Fibroblast of lung (primary cell): ENCODE results near the gene ECT2. TPM values are rescaled to one million over a fixed set of nuclear protein-coding genes. Genes with fewer than 3 reads are reported as not detected.

Experiments
- DNase-seq, 2 donors: peaks; one replicate each; pipeline versions ENCODE4 v3.0.0 to v3.0.0-alpha.2; 2010; ENCODE audit warnings: low read depth in 2 of 2
- H2AFZ ChIP-seq: 2 replicates; pipeline ENCODE4 v1.5.1; 2012; ENCODE audit warnings: low read length, control low read depth, inconsistent platforms
- H3K27ac ChIP-seq: 2 replicates; pipeline ENCODE4 v1.5.1; 2011; ENCODE audit warnings: low read length, control low read depth; ENCODE audit not compliant: insufficient read depth
- H3K27me3 ChIP-seq: 2 replicates; pipeline ENCODE4 v1.5.1; 2011; ENCODE audit warnings: mild to moderate bottlenecking, low read length; ENCODE audit not compliant: control insufficient read depth, insufficient read depth
- H3K36me3 ChIP-seq: 2 replicates; pipeline ENCODE4 v1.5.1; 2011; ENCODE audit warnings: low read length; ENCODE audit not compliant: control insufficient read depth, insufficient read depth
- H3K4me1 ChIP-seq: 2 replicates; pipeline ENCODE4 v1.5.1; 2011; ENCODE audit warnings: low read length; ENCODE audit not compliant: control insufficient read depth, insufficient read depth; ENCODE audit errors: extremely low read depth
- H3K4me2 ChIP-seq: 2 replicates; pipeline ENCODE4 v1.5.1; 2011; ENCODE audit warnings: low read length, control low read depth; ENCODE audit not compliant: insufficient read depth; ENCODE audit errors: extremely low read depth
- H3K4me3 ChIP-seq, 4 experiments: fragments of 200-600 bp in 1 of 4; sonication (generic) in 1 of 4; replicated peaks in 1 of 4; 2 replicates each; pipeline ENCODE4 v1.5.1; 2011 to 2016; ENCODE audit warnings: low read length in 4 of 4, low read depth in 3 of 4, mild to moderate bottlenecking in 3 of 4, control low read depth in 2 of 4, inconsistent platforms in 1 of 4, mixed read lengths in 1 of 4; ENCODE audit not compliant: insufficient read depth in 1 of 4; ENCODE audit errors: control extremely low read depth in 1 of 4
- H3K79me2 ChIP-seq: 2 replicates; pipeline ENCODE4 v1.5.1; 2012; ENCODE audit warnings: mild to moderate bottlenecking, low read length, inconsistent platforms; ENCODE audit not compliant: control insufficient read depth, insufficient read depth
- H3K9ac ChIP-seq: 2 replicates; pipeline ENCODE4 v1.5.1; 2011; ENCODE audit warnings: mild to moderate bottlenecking, low read length, control low read depth; ENCODE audit not compliant: insufficient read depth
- H3K9me3 ChIP-seq: 2 replicates; pipeline ENCODE4 v1.5.1; 2012; ENCODE audit warnings: low read depth, low read length; ENCODE audit not compliant: control insufficient read depth, insufficient read depth
- H4K20me1 ChIP-seq: 2 replicates; pipeline ENCODE4 v1.5.1; 2011; ENCODE audit warnings: low read length; ENCODE audit not compliant: control insufficient read depth, insufficient read depth; ENCODE audit errors: extremely low read depth
- EZH2 ChIP-seq: IDR thresholded peaks from 2 replicates; pipeline ENCODE4 v1.5.1; 2012; ENCODE audit warnings: low read length, control low read depth, mild to moderate bottlenecking; ENCODE audit errors: missing control alignments
- polyA plus RNA-seq, 2 donors: library from polyadenylated mRNA; depleted of rRNA in 1 of 2; stranded (reverse) in 1 of 2; unstranded in 1 of 2; fragments of >200 nt; gene quantifications; 2 replicates each; pipeline ENCODE4 v1.2.1, GENCODE V29; 2011 to 2012; ENCODE audit warnings: missing spikeins in 1 of 2
- total RNA-seq: library from RNA; depleted of rRNA; stranded (reverse); fragments of >200 nt; gene quantifications from 2 replicates; pipeline ENCODE4 v1.2.1, GENCODE V29; 2014
- TF ChIP-seq, protein P1 (sequence below), 2 donors: IDR thresholded peaks in 1 of 2; conservative IDR thresholded peaks in 1 of 2; 1 replicate in 1 of 2; 2 replicates in 1 of 2; pipeline ENCODE4 v1.5.1; 2011 to 2012; ENCODE audit warnings: low read length in 2 of 2, control low read depth in 1 of 2, inconsistent platforms in 1 of 2, low read depth in 1 of 2, mild to moderate bottlenecking in 1 of 2

ECT2 gene
- total and polyA plus RNA-seq, 2 donors (not counting 1 experiment from before 2014, with no cell fraction given): 20.5 to 34.5 TPM

DNA sequence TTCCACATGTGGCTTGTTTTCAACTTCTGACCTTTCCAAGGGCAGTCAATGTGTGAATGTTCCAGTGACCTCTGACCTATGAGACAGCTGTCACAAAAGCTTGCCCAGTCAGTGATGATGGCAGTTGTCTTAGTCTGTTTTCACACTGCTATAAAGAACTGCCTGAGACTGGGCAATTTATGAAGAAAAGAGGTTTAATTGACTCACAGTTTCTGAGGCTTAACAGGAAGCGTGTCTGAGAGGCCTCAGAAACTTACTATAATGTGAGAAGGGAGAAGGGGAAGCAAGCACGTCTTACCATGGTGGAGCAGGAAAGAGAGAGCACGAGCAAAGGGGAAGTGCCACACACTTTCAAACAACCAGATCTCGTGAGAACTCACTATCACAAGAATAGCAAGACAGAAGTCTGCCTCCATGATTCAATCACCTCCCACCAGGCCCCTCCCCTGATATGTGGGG lies 95.6 kb downstream of the ECT2 start:
- no peaks in the 10 kb centered on the region for H3K9me3 ChIP-seq
- no peak overlapping the region for H2AFZ ChIP-seq
- no peaks in the 10 kb centered on the region for H3K4me1 ChIP-seq
- peak in 1 of 2 donors; percentile 5 for DNase-seq
- peaks cover 3% of the 10 kb centered on the region for H3K27me3 ChIP-seq
- no peak overlapping the region for H3K27ac ChIP-seq
- TF ChIP-seq, protein P1, sequence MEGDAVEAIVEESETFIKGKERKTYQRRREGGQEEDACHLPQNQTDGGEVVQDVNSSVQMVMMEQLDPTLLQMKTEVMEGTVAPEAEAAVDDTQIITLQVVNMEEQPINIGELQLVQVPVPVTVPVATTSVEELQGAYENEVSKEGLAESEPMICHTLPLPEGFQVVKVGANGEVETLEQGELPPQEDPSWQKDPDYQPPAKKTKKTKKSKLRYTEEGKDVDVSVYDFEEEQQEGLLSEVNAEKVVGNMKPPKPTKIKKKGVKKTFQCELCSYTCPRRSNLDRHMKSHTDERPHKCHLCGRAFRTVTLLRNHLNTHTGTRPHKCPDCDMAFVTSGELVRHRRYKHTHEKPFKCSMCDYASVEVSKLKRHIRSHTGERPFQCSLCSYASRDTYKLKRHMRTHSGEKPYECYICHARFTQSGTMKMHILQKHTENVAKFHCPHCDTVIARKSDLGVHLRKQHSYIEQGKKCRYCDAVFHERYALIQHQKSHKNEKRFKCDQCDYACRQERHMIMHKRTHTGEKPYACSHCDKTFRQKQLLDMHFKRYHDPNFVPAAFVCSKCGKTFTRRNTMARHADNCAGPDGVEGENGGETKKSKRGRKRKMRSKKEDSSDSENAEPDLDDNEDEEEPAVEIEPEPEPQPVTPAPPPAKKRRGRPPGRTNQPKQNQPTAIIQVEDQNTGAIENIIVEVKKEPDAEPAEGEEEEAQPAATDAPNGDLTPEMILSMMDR (conservative IDR thresholded peaks at IDR 0.05 in 1 of 2, IDR thresholded peaks at IDR 0.05 in 1 of 2; ENCODE audit: low read depth in 1 of 2, low read length in 2 of 2): no peak
- TF ChIP-seq EZH2: no peak
- H4K20me1 ChIP-seq: no peaks in the 10 kb centered on the region
- H3K4me3 ChIP-seq: no peak overlapping the region
- H3K36me3 ChIP-seq: no peaks in the 10 kb centered on the region
- H3K4me2 ChIP-seq: no peak overlapping the region
- H3K79me2 ChIP-seq: no peaks in the 10 kb centered on the region
- no peak overlapping the region for H3K9ac ChIP-seq

DNA sequence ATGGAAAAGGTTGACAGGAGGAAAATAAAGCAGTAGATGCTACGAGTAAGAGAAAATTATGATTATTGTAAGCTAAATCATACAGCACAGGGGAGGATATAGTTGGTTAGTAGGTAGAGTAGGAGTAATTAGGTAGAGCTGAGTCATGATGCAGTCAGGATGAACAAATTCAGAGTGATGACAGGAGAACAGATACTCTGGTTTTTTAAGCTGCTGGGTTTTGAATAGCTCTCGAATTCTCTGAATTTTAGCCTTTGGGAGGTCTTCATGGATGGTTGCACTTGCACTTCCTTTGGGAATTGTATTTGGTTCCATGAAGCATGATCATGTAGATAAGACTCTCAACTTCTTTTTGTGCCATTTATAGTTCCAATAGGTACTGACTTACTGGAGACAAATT lies 96.2 kb downstream of the ECT2 start:
- no peak overlapping the region for H3K27ac ChIP-seq
- no peaks in the 10 kb centered on the region for H3K4me1 ChIP-seq
- H3K9ac ChIP-seq: no peak overlapping the region
- H3K79me2 ChIP-seq: no peaks in the 10 kb centered on the region
- no peaks in the 10 kb centered on the region for H3K9me3 ChIP-seq
- H4K20me1 ChIP-seq: no peaks in the 10 kb centered on the region
- no peak overlapping the region for H2AFZ ChIP-seq
- no peak overlapping the region for H3K4me2 ChIP-seq
- peaks cover 3% of the 10 kb centered on the region for H3K27me3 ChIP-seq
- no peak for TF ChIP-seq EZH2
- TF ChIP-seq, protein P1 (conservative IDR thresholded peaks at IDR 0.05 in 1 of 2, IDR thresholded peaks at IDR 0.05 in 1 of 2; ENCODE audit: low read depth in 1 of 2, low read length in 2 of 2): no peak
- H3K4me3 ChIP-seq: no peak overlapping the region
- DNase-seq: peak in 1 of 2 donors; percentile 87
- no peaks in the 10 kb centered on the region for H3K36me3 ChIP-seq

DNA sequence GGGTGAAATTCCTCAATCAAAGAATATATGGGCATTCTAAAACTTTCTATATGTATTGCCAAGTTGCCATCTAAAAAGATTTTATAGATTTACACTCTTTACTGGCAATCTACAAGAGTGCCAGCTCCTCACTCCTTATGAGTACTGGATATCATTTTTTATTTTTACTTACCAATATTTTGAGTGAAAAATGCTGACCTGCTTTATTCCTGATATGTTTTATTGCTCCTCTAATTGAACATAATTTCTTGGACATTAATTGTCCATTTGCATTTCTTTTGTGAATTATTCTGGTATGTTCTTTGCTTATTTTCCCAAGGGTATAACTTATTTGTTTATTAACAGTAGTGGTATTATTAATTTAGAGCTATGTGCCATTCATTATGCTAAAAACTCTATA lies 96.8 kb downstream of the ECT2 start:
- H3K4me2 ChIP-seq: no peak overlapping the region

More for the DNA sequence above, 96.8 kb downstream of the ECT2 start:
- Histone ChIP-seq H3K9me3 (no peaks in the 10 kb centered on the region), H3K4me3 (no peak overlapping the region), H3K27me3 (no peaks in the 10 kb centered on the region), H3K9ac (no peak overlapping the region), H3K79me2 (no peaks in the 10 kb centered on the region), H3K4me1 (no peaks in the 10 kb centered on the region), H3K27ac (no peak overlapping the region), H2AFZ (no peak overlapping the region), H3K36me3 (no peaks in the 10 kb centered on the region), H4K20me1 (no peaks in the 10 kb centered on the region)
- no peak for DNase-seq
- TF ChIP-seq, protein P1 (conservative IDR thresholded peaks at IDR 0.05 in 1 of 2, IDR thresholded peaks at IDR 0.05 in 1 of 2; ENCODE audit: low read depth in 1 of 2, low read length in 2 of 2): no peak
- TF ChIP-seq EZH2: no peak
